Neural progenitor cell (in vitro differentiated cells): ENCODE data around the gene CIART. TPM values are rescaled to one million over a fixed set of nuclear protein-coding genes. Genes with fewer than 3 reads are reported as not detected.

Experiments used
- DNase-seq: peaks from one replicate; pipeline ENCODE4 v3.0.0-alpha.2; 2016; ENCODE audit warnings: low spot score
- H2AFZ ChIP-seq: fragments of 200-600 bp; sonication (generic); replicated peaks from 2 replicates; pipeline ENCODE4 v1.6.1; 2016; ENCODE audit warnings: antibody characterized with exemption
- H3F3A ChIP-seq: fragments of 200-600 bp; sonication (generic); 2 replicates; pipeline ENCODE4 v1.6.1; 2016; ENCODE audit warnings: antibody characterized with exemption, low read depth
- H3K27ac ChIP-seq: fragments of 200-600 bp; sonication (generic); 2 replicates; pipeline ENCODE4 v1.5.1; 2016; ENCODE audit warnings: mild to moderate bottlenecking
- H3K27me3 ChIP-seq: fragments of 200-600 bp; sonication (generic); 2 replicates; pipeline ENCODE4 v1.6.1; 2016; ENCODE audit warnings: mild to moderate bottlenecking, moderate library complexity
- H3K36me3 ChIP-seq: fragments of 200-600 bp; sonication (generic); 2 replicates; pipeline ENCODE4 v1.5.1; 2016
- H3K4me1 ChIP-seq: fragments of 200-600 bp; sonication (generic); 2 replicates; pipeline ENCODE4 v1.6.1; 2016; ENCODE audit warnings: mixed run types
- H3K4me2 ChIP-seq: fragments of 200-600 bp; sonication (generic); 2 replicates; pipeline ENCODE4 v1.6.1; 2016
- H3K4me3 ChIP-seq: fragments of 200-600 bp; sonication (generic); 2 replicates; pipeline ENCODE4 v1.5.1; 2016
- H3K79me2 ChIP-seq: fragments of 200-600 bp; sonication (generic); 2 replicates; pipeline ENCODE4 v1.6.1; 2016; ENCODE audit warnings: low read depth
- H3K9ac ChIP-seq: fragments of 200-600 bp; sonication (generic); 2 replicates; pipeline ENCODE4 v1.6.1; 2016
- H3K9me3 ChIP-seq: fragments of 200-600 bp; sonication (generic); 2 replicates; pipeline ENCODE4 v1.5.1; 2016; ENCODE audit warnings: low read depth
- H4K20me1 ChIP-seq: fragments of 200-600 bp; sonication (generic); 2 replicates; pipeline ENCODE4 v1.6.1; 2016; ENCODE audit warnings: low read depth
- H3K27ac Mint-ChIP-seq: 3 replicates; pipeline ENCODE4 v1.8.0; 2021; ENCODE audit warnings: mixed read lengths
- H3K27me3 Mint-ChIP-seq: 2 replicates; pipeline ENCODE4 v1.8.0; 2022; ENCODE audit warnings: low read depth, mild to moderate bottlenecking, inconsistent platforms, moderate library complexity, mixed read lengths; ENCODE audit not compliant: insufficient read depth
- H3K36me3 Mint-ChIP-seq: 3 replicates; pipeline ENCODE4 v1.8.0; 2021; ENCODE audit warnings: mixed read lengths
- H3K4me1 Mint-ChIP-seq: 3 replicates; pipeline ENCODE4 v1.8.0; 2021; ENCODE audit warnings: mixed read lengths
- H3K4me3 Mint-ChIP-seq: 3 replicates; pipeline ENCODE4 v1.8.0; 2021; ENCODE audit warnings: mild to moderate bottlenecking, moderate library complexity, mixed read lengths
- H3K9me3 Mint-ChIP-seq: 3 replicates; pipeline ENCODE4 v1.8.0; 2020; ENCODE audit warnings: mixed read lengths
- EZH2 ChIP-seq: fragments of 200-600 bp; sonication (generic); IDR thresholded peaks from 2 replicates; pipeline ENCODE4 v1.6.1; 2017; ENCODE audit warnings: antibody characterized with exemption, mild to moderate bottlenecking, moderate library complexity
- EZH2phosphoT487 ChIP-seq: fragments of 200-600 bp; sonication (generic); IDR thresholded peaks from 2 replicates; pipeline ENCODE4 v1.6.1; 2017; ENCODE audit warnings: antibody characterized with exemption
- total RNA-seq: library from RNA; depleted of rRNA; stranded (reverse); fragments of >200 nt; gene quantifications from 2 replicates; pipeline ENCODE4 v1.2.3, GENCODE V29; 2015; ENCODE audit warnings: low replicate concordance
- TF ChIP-seq, protein P1 (sequence below): fragments of 200-600 bp; sonication (generic); IDR thresholded peaks from 2 replicates; pipeline ENCODE4 v1.5.1; 2017; ENCODE audit warnings: antibody characterized with exemption, mild to moderate bottlenecking

Gene CIART
- total RNA-seq, 1 donor from 2014 or later: 25.3 TPM

DNA sequence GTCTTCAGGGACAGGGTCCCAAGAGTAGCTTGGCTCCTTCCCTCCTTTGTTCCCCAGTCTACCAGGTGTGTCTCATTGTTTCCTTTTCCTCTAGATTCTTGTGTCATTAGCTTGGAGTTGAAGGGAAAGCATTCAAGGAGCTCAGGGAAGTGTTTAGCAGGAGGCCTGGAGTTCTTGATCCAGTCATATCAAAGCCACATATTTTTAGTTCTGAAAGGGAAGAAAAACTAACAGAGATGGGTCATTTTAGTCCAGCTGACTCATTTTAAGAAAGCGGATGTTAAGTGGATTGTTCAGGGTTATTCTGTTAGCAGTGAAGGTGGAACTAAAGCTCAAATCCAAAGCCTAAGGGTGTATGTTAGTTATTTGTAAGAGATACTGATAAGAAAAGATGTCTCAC, 9.0 kb upstream of the CIART start:
- peaks cover 19% of the 10 kb centered on the region for H3K79me2 ChIP-seq
- peak overlapping the region; percentile 89 for H3K4me2 ChIP-seq
- no peaks in the 10 kb centered on the region for H3K9me3 ChIP-seq
- H3K4me3 Mint-ChIP-seq: peak overlapping the region; percentile 85
- peaks cover 21% of the 10 kb centered on the region for H3K4me1 ChIP-seq
- no peaks in the 10 kb centered on the region for H4K20me1 ChIP-seq
- peaks cover 8% of the 10 kb centered on the region for H3K36me3 Mint-ChIP-seq
- peak overlapping the region; percentile 98 for H3K27ac Mint-ChIP-seq
- no peaks in the 10 kb centered on the region for H3K36me3 ChIP-seq
- no peak for DNase-seq
- H3K27me3 Mint-ChIP-seq: peaks cover 4% of the 10 kb centered on the region
- H3K27me3 ChIP-seq: no peaks in the 10 kb centered on the region
- peaks cover 26% of the 10 kb centered on the region for H3F3A ChIP-seq
- no peaks in the 10 kb centered on the region for H3K9me3 Mint-ChIP-seq
- H3K27ac ChIP-seq: no peak overlapping the region
- no peak for TF ChIP-seq EZH2phosphoT487
- no peak overlapping the region for H2AFZ ChIP-seq
- peak overlapping the region; percentile 52 for H3K4me3 ChIP-seq
- H3K4me1 Mint-ChIP-seq: peaks cover 39% of the 10 kb centered on the region
- peak overlapping the region; percentile 18 for H3K9ac ChIP-seq

DNA sequence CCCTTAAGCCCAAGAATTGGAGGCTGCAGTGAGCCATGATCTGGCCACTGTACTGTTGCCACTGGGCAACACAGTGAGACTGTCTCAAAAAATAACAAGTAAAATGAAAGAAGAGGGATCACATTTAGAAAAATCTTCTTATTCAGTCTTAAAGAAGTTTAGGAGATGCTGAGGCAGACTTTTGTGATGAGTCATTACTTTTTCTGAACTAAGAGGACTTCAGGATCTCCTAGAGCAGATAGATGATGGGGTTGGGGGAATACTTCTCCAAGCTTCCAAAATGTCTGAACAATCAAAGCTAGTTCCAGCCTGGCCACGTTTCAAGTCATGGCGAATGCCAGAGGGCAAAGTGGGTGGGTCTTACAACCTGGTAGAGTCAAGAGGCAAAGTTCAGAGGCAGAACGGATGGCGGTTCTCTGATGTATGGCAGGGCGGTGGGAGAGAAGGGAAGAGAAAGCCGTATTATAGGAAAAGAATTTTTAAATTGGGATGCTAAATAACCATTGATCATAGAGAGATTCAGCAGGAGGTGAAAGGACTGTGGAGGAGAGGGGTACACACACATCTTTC, 2.1 kb upstream of the CIART start:
- Mint-ChIP-seq H3K27me3 (peaks cover 5% of the 10 kb centered on the region), H3K4me3 (peak overlapping the region; percentile 93), H3K36me3 (peaks cover 28% of the 10 kb centered on the region), H3K27ac (no peak overlapping the region), H3K9me3 (no peaks in the 10 kb centered on the region), H3K4me1 (peaks cover 34% of the 10 kb centered on the region)
- peaks cover 8% of the 10 kb centered on the region for H3K79me2 ChIP-seq
- no peak overlapping the region for H3K27ac ChIP-seq
- TF ChIP-seq EZH2phosphoT487 (no peak), EZH2 (no peak)
- TF ChIP-seq, protein P1, sequence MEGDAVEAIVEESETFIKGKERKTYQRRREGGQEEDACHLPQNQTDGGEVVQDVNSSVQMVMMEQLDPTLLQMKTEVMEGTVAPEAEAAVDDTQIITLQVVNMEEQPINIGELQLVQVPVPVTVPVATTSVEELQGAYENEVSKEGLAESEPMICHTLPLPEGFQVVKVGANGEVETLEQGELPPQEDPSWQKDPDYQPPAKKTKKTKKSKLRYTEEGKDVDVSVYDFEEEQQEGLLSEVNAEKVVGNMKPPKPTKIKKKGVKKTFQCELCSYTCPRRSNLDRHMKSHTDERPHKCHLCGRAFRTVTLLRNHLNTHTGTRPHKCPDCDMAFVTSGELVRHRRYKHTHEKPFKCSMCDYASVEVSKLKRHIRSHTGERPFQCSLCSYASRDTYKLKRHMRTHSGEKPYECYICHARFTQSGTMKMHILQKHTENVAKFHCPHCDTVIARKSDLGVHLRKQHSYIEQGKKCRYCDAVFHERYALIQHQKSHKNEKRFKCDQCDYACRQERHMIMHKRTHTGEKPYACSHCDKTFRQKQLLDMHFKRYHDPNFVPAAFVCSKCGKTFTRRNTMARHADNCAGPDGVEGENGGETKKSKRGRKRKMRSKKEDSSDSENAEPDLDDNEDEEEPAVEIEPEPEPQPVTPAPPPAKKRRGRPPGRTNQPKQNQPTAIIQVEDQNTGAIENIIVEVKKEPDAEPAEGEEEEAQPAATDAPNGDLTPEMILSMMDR: no peak
- no peak overlapping the region for H3K4me3 ChIP-seq
- H3K9ac ChIP-seq: no peak overlapping the region
- H4K20me1 ChIP-seq: no peaks in the 10 kb centered on the region
- no peaks in the 10 kb centered on the region for H3K36me3 ChIP-seq
- peaks cover 10% of the 10 kb centered on the region for H3K27me3 ChIP-seq
- H2AFZ ChIP-seq: no peak overlapping the region
- peaks cover 12% of the 10 kb centered on the region for H3K4me1 ChIP-seq
- H3K9me3 ChIP-seq: no peaks in the 10 kb centered on the region
- DNase-seq: no peak
- peaks cover 16% of the 10 kb centered on the region for H3F3A ChIP-seq
- peak overlapping the region; percentile 80 for H3K4me2 ChIP-seq

DNA sequence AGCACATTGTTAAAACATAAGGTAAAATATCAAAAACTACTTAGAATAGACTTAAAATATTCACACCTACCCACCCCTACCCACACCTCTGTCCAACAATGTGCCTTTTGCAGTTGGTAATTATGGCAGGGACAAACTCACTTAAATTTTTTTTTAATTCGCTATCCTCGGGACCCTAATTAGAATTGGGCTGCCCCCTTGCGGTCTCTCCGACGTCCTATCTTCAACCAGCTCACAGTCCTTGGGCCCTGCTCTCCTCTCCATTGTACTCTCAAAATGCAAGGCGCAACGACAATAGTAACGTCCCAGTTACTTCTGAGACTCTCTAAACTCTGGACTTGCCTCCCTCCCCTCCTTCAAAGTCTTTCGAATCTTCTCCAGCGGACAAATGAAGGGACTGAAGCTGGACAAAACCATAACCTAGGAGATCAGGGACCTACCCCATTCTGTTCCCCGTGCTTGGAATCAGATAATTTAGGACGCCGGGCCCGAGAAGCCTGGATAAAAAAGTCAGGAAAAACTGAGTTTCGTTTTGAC, 1.1 kb upstream of the CIART start:
- Histone ChIP-seq H3K4me1 (peaks cover 12% of the 10 kb centered on the region), H3K27ac (no peak overlapping the region), H2AFZ (peak overlapping the region; percentile 35), H3K4me2 (peak overlapping the region; percentile 80), H4K20me1 (no peaks in the 10 kb centered on the region), H3K9ac (no peak overlapping the region), H3K4me3 (peak overlapping the region; percentile 71), H3K27me3 (peaks cover 10% of the 10 kb centered on the region), H3F3A (peaks cover 16% of the 10 kb centered on the region), H3K9me3 (no peaks in the 10 kb centered on the region), H3K79me2 (peaks cover 8% of the 10 kb centered on the region), H3K36me3 (no peaks in the 10 kb centered on the region)
- H3K27me3 Mint-ChIP-seq: peaks cover 10% of the 10 kb centered on the region
- no peaks in the 10 kb centered on the region for H3K9me3 Mint-ChIP-seq
- H3K27ac Mint-ChIP-seq: peak overlapping the region; percentile 12
- no peak for TF ChIP-seq EZH2
- TF ChIP-seq, protein P1: peak; percentile 77
- peak; percentile 88 for DNase-seq
- peak overlapping the region; percentile 93 for H3K4me3 Mint-ChIP-seq
- H3K4me1 Mint-ChIP-seq: peaks cover 34% of the 10 kb centered on the region
- peaks cover 26% of the 10 kb centered on the region for H3K36me3 Mint-ChIP-seq

DNA sequence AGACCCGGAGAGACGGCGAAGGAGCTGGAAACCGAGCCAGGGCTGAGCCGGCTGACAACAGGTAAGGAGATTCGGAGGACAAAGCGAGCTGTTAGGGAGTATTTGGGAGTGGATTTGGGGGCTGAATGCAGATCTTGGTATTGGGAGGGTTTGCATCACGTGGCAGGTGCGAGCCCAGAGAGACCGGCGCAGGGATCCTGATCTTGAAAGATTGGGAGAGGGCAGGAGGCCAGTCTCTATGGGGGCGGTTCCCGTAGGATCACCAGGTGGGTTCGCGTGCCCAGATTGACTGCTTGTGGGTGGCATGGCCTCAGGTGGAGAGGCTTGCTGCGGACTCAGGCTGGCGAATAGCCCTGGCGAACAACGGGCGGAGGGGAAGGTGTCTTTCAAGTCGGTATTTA, 204 bp downstream of the CIART start:
- Histone ChIP-seq H3K4me3 (peak overlapping the region; percentile 71), H3K79me2 (peaks cover 8% of the 10 kb centered on the region), H3K27me3 (peaks cover 10% of the 10 kb centered on the region), H3K36me3 (no peaks in the 10 kb centered on the region), H4K20me1 (no peaks in the 10 kb centered on the region), H2AFZ (peak overlapping the region; percentile 74), H3K27ac (no peak overlapping the region), H3K4me1 (peaks cover 12% of the 10 kb centered on the region), H3K4me2 (peak overlapping the region; percentile 95), H3K9me3 (no peaks in the 10 kb centered on the region), H3K9ac (no peak overlapping the region), H3F3A (peaks cover 16% of the 10 kb centered on the region)
- Mint-ChIP-seq H3K36me3 (peaks cover 24% of the 10 kb centered on the region), H3K27me3 (peaks cover 11% of the 10 kb centered on the region), H3K9me3 (no peaks in the 10 kb centered on the region), H3K27ac (peak overlapping the region; percentile 47), H3K4me3 (peak overlapping the region; percentile 93), H3K4me1 (peaks cover 34% of the 10 kb centered on the region)
- TF ChIP-seq EZH2phosphoT487: no peak
- TF ChIP-seq, protein P1: no peak
- no peak for TF ChIP-seq EZH2
- no peak for DNase-seq
